ENCODE measurements around the gene TJAP1. TPM values are rescaled to one million over a fixed set of nuclear protein-coding genes. Genes with fewer than 3 reads are reported as not detected.
"Not testable (repeated sequence)": the region's sequence is repeated elsewhere in the genome, so short reads cannot be mapped to it uniquely, and the experiment has no call there.

The TJAP1 gene
- total RNA-seq, 1 experiment from 2014 or later: 78.9 TPM

DNA sequence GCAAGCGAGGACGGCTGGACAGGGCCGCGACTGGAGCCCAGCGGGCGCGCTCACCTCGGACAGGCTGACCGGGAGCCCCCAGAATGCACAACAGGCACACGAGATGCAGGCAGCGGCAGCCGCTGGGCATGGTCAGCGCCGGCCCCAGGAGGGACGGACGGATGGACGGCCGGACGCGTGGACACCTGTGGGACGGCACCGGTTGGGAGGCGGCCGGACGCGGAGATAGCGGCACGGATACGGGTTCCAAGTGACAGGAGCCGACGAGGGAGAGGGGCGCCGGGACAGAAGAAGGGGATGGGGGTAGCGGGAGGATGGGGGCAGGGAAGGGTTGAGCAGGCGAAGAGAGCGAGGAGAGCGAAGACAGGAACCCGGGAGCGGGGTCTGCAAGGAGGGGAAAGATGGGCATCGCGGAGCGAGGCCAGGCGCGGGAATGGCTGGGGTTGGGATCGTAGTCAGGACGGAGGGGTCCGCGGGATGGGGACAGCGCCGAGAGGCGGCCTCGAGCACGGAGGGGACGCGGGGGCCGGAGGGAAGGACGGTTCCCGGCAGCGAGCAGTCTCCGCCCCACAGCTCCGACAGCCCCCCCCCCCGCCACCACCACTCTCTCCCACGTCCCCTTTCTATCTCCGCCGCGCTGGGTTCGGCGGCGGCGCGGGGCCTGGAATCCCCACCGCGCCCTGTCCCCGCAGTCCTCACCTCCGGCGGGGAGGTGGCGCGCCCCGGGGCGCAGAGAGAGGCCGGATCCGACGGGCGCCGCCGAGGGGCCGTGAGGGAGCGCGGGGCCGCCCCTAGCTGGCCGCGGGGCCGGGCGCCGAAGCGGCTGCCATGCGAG lies 22.5 kb upstream of the TJAP1 start:
- H3K4me3 Mint-ChIP-seq (ENCODE audit: unreplicated experiment): peak overlapping the region; percentile 83

DNA sequence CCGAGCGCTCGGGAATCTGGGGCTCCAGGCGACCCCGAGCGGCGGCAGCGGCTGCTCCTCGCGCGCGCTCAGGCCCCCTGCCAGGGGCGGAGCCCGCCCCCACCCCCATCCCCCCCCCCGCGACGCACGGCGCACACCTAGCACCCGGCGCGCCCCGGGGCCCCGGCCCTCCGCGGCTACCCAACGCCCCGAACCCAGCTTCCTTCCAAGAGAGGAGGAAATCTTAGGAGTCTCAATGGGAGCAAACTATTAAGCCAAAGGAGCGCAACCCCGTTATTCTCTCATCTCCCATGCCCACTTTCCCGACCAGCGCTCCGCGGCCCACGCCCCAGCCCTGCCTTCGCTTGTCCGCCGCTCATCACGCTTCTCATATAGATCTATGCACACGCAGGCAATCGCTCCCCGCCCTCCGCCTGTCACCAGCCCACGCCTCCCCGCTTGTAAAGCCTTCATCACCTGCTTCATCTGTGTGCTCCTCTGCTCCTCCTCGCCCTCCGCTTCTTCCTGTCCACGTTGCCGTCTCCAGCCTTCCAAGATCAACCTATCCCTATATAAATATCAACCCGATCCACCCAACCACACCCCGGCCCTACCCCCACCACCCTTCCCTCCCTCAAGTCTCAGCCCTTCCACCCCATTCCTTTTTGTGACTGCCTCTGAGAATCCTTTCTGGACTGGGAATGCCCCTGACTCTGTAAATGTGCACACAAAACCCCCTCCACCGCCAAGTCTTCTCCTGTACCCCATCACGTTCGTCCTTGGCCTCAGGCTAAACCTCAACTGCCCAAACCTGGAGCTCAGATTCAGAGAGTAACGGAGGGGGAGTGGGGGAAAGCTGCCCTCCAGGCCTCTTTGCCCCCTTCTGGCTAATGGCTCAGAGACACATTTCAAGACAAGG lies 21.6 kb upstream of the TJAP1 start, which contains the start of gene DLK2:
Gene DLK2 (minus strand): TSS at position 18 of the 898 bp plus-strand sequence. CDS start 723 bp downstream, outside the sequence.
- peaks cover 36% of the 10 kb centered on the region for H3K36me3 Mint-ChIP-seq (ENCODE audit: insufficient read depth, unreplicated experiment)
- H3K4me3 Mint-ChIP-seq (ENCODE audit: unreplicated experiment): peak within 1 kb of the TSS; percentile 83
- no peaks in the 10 kb centered on the region for H3K9me3 Mint-ChIP-seq (ENCODE audit: unreplicated experiment)
- intact Hi-C loops (cut with micrococcal nuclease): loop anchor here (2.0 kb wide), 1 partner anchor 69 kb away; no protein-coding TSS in a partner anchor
- peak within 1 kb of the TSS; percentile 27 for H3K27ac Mint-ChIP-seq (ENCODE audit: low read depth, unreplicated experiment)
- ChIA-PET POLR2A (interaction anchor here (0.5 to 6.5 kb wide), 13 partner anchors 10 to 86 kb away, joined by 3 to 138 read pairs (median 8); partner anchors contain the start of genes ABCC10, LRRC73, POLR1C and TJAP1), CTCF (interaction anchor here (0.5 to 5.6 kb wide), 10 partner anchors 9 to 115 kb away, joined by 3 to 102 read pairs (median 4); no protein-coding TSS in a partner anchor)
- peaks cover 15% of the 10 kb centered on the region for H3K4me1 Mint-ChIP-seq (ENCODE audit: insufficient read depth, unreplicated experiment)
- TF ChIP-seq, protein P1, sequence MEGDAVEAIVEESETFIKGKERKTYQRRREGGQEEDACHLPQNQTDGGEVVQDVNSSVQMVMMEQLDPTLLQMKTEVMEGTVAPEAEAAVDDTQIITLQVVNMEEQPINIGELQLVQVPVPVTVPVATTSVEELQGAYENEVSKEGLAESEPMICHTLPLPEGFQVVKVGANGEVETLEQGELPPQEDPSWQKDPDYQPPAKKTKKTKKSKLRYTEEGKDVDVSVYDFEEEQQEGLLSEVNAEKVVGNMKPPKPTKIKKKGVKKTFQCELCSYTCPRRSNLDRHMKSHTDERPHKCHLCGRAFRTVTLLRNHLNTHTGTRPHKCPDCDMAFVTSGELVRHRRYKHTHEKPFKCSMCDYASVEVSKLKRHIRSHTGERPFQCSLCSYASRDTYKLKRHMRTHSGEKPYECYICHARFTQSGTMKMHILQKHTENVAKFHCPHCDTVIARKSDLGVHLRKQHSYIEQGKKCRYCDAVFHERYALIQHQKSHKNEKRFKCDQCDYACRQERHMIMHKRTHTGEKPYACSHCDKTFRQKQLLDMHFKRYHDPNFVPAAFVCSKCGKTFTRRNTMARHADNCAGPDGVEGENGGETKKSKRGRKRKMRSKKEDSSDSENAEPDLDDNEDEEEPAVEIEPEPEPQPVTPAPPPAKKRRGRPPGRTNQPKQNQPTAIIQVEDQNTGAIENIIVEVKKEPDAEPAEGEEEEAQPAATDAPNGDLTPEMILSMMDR (IDR thresholded peaks at IDR 0.05; ENCODE audit: unreplicated experiment): no peak
- H3K27me3 Mint-ChIP-seq (ENCODE audit: insufficient read depth, unreplicated experiment): no peaks in the 10 kb centered on the region
- peak; percentile 32 for DNase-seq (ENCODE audit: unreplicated experiment)
- BruUV-seq (replicated peaks): no TSS peak

More for the DNA sequence above, 22.5 kb upstream of the TJAP1 start:
- intact Hi-C loops (cut with micrococcal nuclease): loop anchor here (1.0 to 2.0 kb wide), 3 partner anchors 41 to 68 kb away; no protein-coding TSS in a partner anchor
- TF ChIP-seq, protein P1 (IDR thresholded peaks at IDR 0.05; ENCODE audit: unreplicated experiment): no peak
- Mint-ChIP-seq H3K4me1 (ENCODE audit: insufficient read depth, unreplicated experiment) (peaks cover 15% of the 10 kb centered on the region), H3K36me3 (ENCODE audit: insufficient read depth, unreplicated experiment) (peaks cover 44% of the 10 kb centered on the region), H3K9me3 (ENCODE audit: unreplicated experiment) (no peaks in the 10 kb centered on the region), H3K27me3 (ENCODE audit: insufficient read depth, unreplicated experiment) (no peaks in the 10 kb centered on the region), H3K27ac (ENCODE audit: low read depth, unreplicated experiment) (peak overlapping the region; percentile 27)
- BruUV-seq (replicated peaks): no TSS peak
- peak; percentile 78 for DNase-seq (ENCODE audit: unreplicated experiment)
- CTCF ChIA-PET: interaction anchor here (0.5 to 5.6 kb wide), 13 partner anchors 10 to 72 kb away, joined by 3 to 102 read pairs (median 4); no protein-coding TSS in a partner anchor
- POLR2A ChIA-PET: interaction anchor here (0.5 to 6.5 kb wide), 12 partner anchors 11 to 85 kb away, joined by 3 to 138 read pairs (median 8); partner anchors contain the start of genes ABCC10, LRRC73, POLR1C and TJAP1

DNA sequence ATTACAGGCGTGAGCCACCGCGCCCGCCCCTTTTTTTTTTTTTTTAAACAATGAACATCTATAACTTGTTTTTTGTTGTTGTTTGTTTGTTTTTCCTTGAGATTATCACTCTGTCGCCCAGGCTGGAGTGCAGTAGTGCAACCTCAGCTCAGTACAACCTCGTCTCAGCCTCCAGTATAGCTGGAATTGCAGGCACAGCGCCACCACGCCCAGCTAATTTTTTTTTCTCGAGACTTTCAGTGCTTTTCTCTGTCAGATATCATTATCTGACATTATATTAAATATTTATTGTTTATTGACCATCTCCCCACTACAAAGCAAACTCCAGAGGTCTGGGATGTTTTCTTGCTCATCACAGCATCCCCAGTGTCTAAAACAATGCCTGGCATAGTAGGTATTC lies 19.7 kb upstream of the TJAP1 start:
- Mint-ChIP-seq H3K4me3 (ENCODE audit: unreplicated experiment) (no peak overlapping the region), H3K4me1 (ENCODE audit: insufficient read depth, unreplicated experiment) (peaks cover 15% of the 10 kb centered on the region), H3K9me3 (ENCODE audit: unreplicated experiment) (no peaks in the 10 kb centered on the region), H3K27me3 (ENCODE audit: insufficient read depth, unreplicated experiment) (no peaks in the 10 kb centered on the region), H3K36me3 (ENCODE audit: insufficient read depth, unreplicated experiment) (peaks cover 19% of the 10 kb centered on the region), H3K27ac (ENCODE audit: low read depth, unreplicated experiment) (no peak overlapping the region)
- CTCF ChIA-PET: interaction anchor here (0.7 to 5.6 kb wide), 3 partner anchors 32 to 49 kb away, joined by 4 to 102 read pairs (median 5); no protein-coding TSS in a partner anchor
- no TSS peak for BruUV-seq (replicated peaks)
- DNase-seq (ENCODE audit: unreplicated experiment): no peak
- intact Hi-C loops (cut with micrococcal nuclease): no loop called here
- POLR2A ChIA-PET: interaction anchor here (0.8 to 6.5 kb wide), 4 partner anchors 24 to 284 kb away, joined by 3 to 138 read pairs (median 10); no protein-coding TSS in a partner anchor
- TF ChIP-seq, protein P1 (IDR thresholded peaks at IDR 0.05; ENCODE audit: unreplicated experiment): no peak

DNA sequence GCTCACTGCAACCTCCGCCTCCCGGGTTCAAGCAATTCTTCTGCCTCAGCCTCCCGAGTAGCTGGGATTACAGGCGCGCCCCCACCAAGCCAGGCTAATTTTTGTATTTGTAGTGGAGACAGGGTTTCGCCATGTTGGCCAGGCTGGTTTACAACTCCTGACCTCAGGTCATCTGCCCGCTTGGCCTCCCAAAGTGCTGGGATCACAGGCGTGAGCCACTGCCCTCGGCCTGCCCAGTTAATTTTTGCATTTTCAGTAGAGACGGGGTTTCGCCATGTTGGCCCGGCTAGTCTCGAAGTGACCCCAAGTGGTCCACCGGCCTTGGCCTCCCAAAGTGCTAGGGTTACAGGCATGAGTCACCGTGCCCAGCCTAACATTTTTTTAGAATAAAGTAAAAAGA lies 19.2 kb upstream of the TJAP1 start:
- H3K4me3 Mint-ChIP-seq (ENCODE audit: unreplicated experiment); H3K27me3 Mint-ChIP-seq (ENCODE audit: insufficient read depth, unreplicated experiment); DNase-seq (ENCODE audit: unreplicated experiment); H3K27ac Mint-ChIP-seq (ENCODE audit: low read depth, unreplicated experiment); H3K9me3 Mint-ChIP-seq (ENCODE audit: unreplicated experiment); BruUV-seq (replicated peaks); intact Hi-C loops (cut with micrococcal nuclease): not testable (repeated sequence)
- Mint-ChIP-seq H3K4me1 (ENCODE audit: insufficient read depth, unreplicated experiment) (peaks cover 15% of the 10 kb centered on the region), H3K36me3 (ENCODE audit: insufficient read depth, unreplicated experiment) (peaks cover 14% of the 10 kb centered on the region)
- POLR2A ChIA-PET: interaction anchor here (1.4 to 6.5 kb wide), 2 partner anchors 23 to 37 kb away, joined by 4 to 138 read pairs; no protein-coding TSS in a partner anchor
- CTCF ChIA-PET: interaction anchor here (0.7 to 2.4 kb wide), 3 partner anchors 36 to 49 kb away, joined by 3 to 8 read pairs (median 5); no protein-coding TSS in a partner anchor
